Type B pancreatic cell (in vitro differentiated cells): ENCODE results near the gene DDN. TPM values are rescaled to one million over a fixed set of nuclear protein-coding genes. Genes with fewer than 3 reads are reported as not detected.

Experiments used
- DNase-seq: peaks from one replicate; pipeline ENCODE4 v3.0.0; 2021; ENCODE audit warnings: mixed read lengths; ENCODE audit not compliant: unreplicated experiment; ENCODE audit errors: extremely low spot score
- H3K27ac Mint-ChIP-seq: 2 replicates; pipeline ENCODE4 v1.8.0; 2021; ENCODE audit warnings: mild to moderate bottlenecking, mixed read lengths
- H3K27me3 Mint-ChIP-seq: 2 replicates; pipeline ENCODE4 v1.8.0; 2021; ENCODE audit warnings: mixed read lengths
- H3K36me3 Mint-ChIP-seq: 2 replicates; pipeline ENCODE4 v1.8.0; 2021; ENCODE audit warnings: mixed read lengths
- H3K4me1 Mint-ChIP-seq: one replicate; pipeline ENCODE4 v1.8.0; 2021; ENCODE audit warnings: mixed read lengths; ENCODE audit not compliant: unreplicated experiment
- H3K4me3 Mint-ChIP-seq: 2 replicates; pipeline ENCODE4 v1.8.0; 2021; ENCODE audit warnings: mild to moderate bottlenecking, mixed read lengths
- H3K9me3 Mint-ChIP-seq: 2 replicates; pipeline ENCODE4 v1.8.0; 2021; ENCODE audit warnings: mixed read lengths
- total RNA-seq: library from RNA; stranded (reverse); gene quantifications from 2 replicates; pipeline ENCODE4 v1.2.1, GENCODE V29; 2021; ENCODE audit warnings: low replicate concordance
- TF ChIP-seq, protein P1 (sequence below): fragments of 200-600 bp; sonication (generic); conservative IDR thresholded peaks from 2 replicates; pipeline ENCODE4 v1.5.0; 2021; ENCODE audit warnings: antibody characterized with exemption, mild to moderate bottlenecking

DDN gene
- total RNA-seq, 1 donor from 2014 or later = 8.8 TPM

DNA sequence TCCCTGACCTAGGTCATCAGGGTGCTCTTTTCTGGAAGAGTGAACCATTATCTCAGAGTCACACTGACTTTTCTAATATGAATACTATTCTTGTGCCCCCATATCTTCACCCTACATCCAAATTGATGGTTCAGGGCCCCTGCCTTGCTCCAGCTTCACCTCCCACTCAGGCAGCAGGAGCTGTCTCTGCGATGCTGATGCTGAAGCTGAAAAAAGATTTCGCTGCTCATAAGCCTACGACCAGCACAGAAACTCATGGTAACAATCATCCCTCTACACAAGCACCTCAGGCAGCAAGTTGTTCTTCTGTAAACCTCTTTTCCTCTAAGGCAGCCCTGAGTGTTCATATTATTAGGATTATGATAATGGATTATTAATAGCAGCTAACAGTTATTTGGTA lies 45.1 kb downstream of the DDN start:
- Mint-ChIP-seq H3K4me1 (peaks cover 24% of the 10 kb centered on the region), H3K9me3 (no peaks in the 10 kb centered on the region), H3K36me3 (peaks cover 17% of the 10 kb centered on the region), H3K27ac (no peak overlapping the region), H3K4me3 (no peak overlapping the region), H3K27me3 (no peaks in the 10 kb centered on the region)
- no peak for DNase-seq
- TF ChIP-seq, protein P1, sequence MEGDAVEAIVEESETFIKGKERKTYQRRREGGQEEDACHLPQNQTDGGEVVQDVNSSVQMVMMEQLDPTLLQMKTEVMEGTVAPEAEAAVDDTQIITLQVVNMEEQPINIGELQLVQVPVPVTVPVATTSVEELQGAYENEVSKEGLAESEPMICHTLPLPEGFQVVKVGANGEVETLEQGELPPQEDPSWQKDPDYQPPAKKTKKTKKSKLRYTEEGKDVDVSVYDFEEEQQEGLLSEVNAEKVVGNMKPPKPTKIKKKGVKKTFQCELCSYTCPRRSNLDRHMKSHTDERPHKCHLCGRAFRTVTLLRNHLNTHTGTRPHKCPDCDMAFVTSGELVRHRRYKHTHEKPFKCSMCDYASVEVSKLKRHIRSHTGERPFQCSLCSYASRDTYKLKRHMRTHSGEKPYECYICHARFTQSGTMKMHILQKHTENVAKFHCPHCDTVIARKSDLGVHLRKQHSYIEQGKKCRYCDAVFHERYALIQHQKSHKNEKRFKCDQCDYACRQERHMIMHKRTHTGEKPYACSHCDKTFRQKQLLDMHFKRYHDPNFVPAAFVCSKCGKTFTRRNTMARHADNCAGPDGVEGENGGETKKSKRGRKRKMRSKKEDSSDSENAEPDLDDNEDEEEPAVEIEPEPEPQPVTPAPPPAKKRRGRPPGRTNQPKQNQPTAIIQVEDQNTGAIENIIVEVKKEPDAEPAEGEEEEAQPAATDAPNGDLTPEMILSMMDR = no peak

DNA sequence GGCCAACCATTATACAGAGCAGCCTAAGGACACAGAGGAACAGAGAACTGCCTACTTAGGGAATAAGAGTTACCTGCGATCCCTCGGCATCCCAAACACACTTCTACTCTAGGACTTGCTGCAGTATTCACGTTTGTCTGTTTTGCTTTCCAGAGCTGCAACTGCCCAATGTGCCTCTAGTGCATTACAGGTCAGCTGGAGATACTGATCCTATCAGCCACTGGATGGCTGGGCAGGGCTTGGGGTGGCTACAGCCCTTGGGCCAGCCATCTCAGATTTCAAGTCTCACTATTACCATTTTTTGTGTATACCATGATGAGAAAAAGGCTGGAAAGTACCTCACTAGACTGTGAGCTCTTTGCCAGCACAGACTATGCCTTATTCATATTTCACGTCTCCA lies 46.5 kb downstream of the DDN start:
- no peak overlapping the region for H3K4me3 Mint-ChIP-seq
- H3K27me3 Mint-ChIP-seq = no peaks in the 10 kb centered on the region
- peaks cover 20% of the 10 kb centered on the region for H3K4me1 Mint-ChIP-seq
- H3K27ac Mint-ChIP-seq = no peak overlapping the region
- no peak for DNase-seq
- TF ChIP-seq, protein P1 = no peak
- H3K9me3 Mint-ChIP-seq = no peaks in the 10 kb centered on the region
- peaks cover 21% of the 10 kb centered on the region for H3K36me3 Mint-ChIP-seq

DNA sequence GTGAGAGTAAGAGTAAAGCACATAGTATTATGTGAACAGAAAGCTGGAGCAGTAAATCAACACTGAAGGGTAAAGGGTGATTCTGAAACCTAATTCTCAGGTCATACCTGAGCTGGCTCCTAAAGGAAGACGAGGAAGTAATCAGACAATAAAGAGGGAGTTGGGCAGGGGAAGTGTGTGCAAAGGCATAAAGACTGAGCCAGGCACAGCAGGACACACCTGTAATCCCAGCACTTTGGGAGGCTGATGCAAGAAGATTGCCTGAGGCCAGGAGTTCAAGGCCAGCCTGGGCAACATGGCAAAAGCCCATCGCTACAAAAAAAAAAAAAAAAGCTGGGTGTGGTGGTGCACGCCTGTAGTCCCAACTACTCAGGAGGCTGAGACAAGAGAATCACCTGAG lies 51.4 kb downstream of the DDN start:
- no peak overlapping the region for H3K4me3 Mint-ChIP-seq
- TF ChIP-seq, protein P1 = no peak
- peaks cover 14% of the 10 kb centered on the region for H3K4me1 Mint-ChIP-seq
- no peaks in the 10 kb centered on the region for H3K9me3 Mint-ChIP-seq
- peak overlapping the region; percentile 18 for H3K27ac Mint-ChIP-seq
- peaks cover 14% of the 10 kb centered on the region for H3K36me3 Mint-ChIP-seq
- no peaks in the 10 kb centered on the region for H3K27me3 Mint-ChIP-seq
- DNase-seq = no peak

DNA sequence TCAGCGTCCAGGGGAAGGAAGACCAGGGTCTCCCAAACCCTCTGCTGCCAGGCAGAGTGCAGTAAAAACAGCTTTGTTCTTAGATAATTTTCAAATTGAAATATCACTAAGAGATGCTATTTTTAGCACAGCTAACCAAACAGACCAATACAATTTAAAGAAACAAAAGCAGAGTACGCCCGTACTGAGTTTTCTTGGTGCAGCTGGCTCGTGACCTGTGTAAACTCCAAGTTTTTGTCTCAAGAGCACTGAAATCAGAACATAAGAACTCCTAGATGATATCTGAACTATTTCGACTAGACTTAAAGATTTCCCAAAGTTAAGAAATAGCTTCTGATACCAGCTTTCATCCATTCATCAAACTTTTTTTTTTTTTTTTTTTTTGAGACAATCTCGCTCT lies 52.2 kb downstream of the DDN start:
- TF ChIP-seq, protein P1 = no peak
- peak overlapping the region; percentile 22 for H3K27ac Mint-ChIP-seq
- no peaks in the 10 kb centered on the region for H3K9me3 Mint-ChIP-seq
- H3K36me3 Mint-ChIP-seq = peaks cover 15% of the 10 kb centered on the region
- H3K27me3 Mint-ChIP-seq = no peaks in the 10 kb centered on the region
- peaks cover 21% of the 10 kb centered on the region for H3K4me1 Mint-ChIP-seq
- no peak for DNase-seq
- H3K4me3 Mint-ChIP-seq = no peak overlapping the region

DNA sequence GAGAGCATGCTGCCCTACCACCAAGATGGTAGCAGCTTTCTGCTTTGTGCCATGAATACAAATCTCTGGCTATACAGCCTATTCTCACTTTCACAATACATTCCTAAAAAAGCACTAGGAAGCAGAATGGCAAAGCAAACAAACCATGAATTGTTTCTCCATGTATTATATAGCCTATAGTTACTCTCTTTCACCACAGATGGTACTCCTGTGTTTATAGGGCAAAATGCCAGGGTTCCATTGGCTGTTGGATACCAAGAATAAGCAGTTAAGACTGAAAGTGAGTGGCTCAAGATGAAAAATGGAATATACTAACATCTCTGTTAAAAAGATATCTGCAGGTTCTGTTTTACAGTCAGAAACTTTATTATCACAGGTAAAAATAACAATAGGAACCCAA lies 53.0 kb downstream of the DDN start:
- TF ChIP-seq, protein P1 = no peak
- H3K4me3 Mint-ChIP-seq = no peak overlapping the region
- H3K4me1 Mint-ChIP-seq = peaks cover 21% of the 10 kb centered on the region
- H3K27ac Mint-ChIP-seq = peak overlapping the region; percentile 22
- DNase-seq = no peak
- no peaks in the 10 kb centered on the region for H3K9me3 Mint-ChIP-seq
- H3K27me3 Mint-ChIP-seq = no peaks in the 10 kb centered on the region
- H3K36me3 Mint-ChIP-seq = peaks cover 19% of the 10 kb centered on the region

Other genes starting within 250 kb of the DDN start
- 40.5 and 54.4 TPM in 2 replicates for gene ADCY6, start 210.3 kb downstream of the DDN start, total RNA-seq
- gene CACNB3, start 180.9 kb downstream of the DDN start, total RNA-seq = 56.3 and 57.0 TPM in 2 replicates
- gene DDX23, start 147.2 kb downstream of the DDN start, total RNA-seq = 95.3 and 104 TPM in 2 replicates
- gene RND1, start 133.5 kb downstream of the DDN start, total RNA-seq = 3.2 and 6.9 TPM in 2 replicates
- gene FKBP11, start 73.9 kb downstream of the DDN start, total RNA-seq = 44.6 and 56.3 TPM in 2 replicates
- gene ARF3, start 41.9 kb downstream of the DDN start, total RNA-seq = 161 and 168 TPM in 2 replicates
- gene WNT10B, start 27.6 kb downstream of the DDN start, total RNA-seq = 6.2 and 6.3 TPM in 2 replicates
- 28.9 TPM in 1 of 2 replicates, not detected in the other for gene WNT1, start 21.1 kb downstream of the DDN start, total RNA-seq
- gene PRKAG1, start 19.4 kb upstream of the DDN start, total RNA-seq = 58.7 and 66.3 TPM in 2 replicates
- gene KMT2D, start 61.4 kb upstream of the DDN start, total RNA-seq = 95.4 and 97.6 TPM in 2 replicates
- gene RHEBL1, start 70.6 kb upstream of the DDN start, total RNA-seq = 0.88 and 1.8 TPM in 2 replicates
- 0.56 TPM in 1 of 2 replicates, not detected in the other for gene DHH, start 95.4 kb upstream of the DDN start, total RNA-seq
- gene LMBR1L, start 111.5 kb upstream of the DDN start, total RNA-seq = 101 and 105 TPM in 2 replicates
- 664 and 1,458 TPM in 2 replicates for gene TUBA1B, start 132.0 kb upstream of the DDN start, total RNA-seq
- gene TUBA1A, start 189.7 kb upstream of the DDN start, total RNA-seq = 211 and 489 TPM in 2 replicates